Astrocyte (in vitro differentiated cells and primary cell): ENCODE results near the gene GABRG2. TPM values are rescaled to one million over a fixed set of nuclear protein-coding genes. Genes with fewer than 3 reads are reported as not detected.

ENCODE experiments used
- DNase-seq: peaks from one replicate; pipeline ENCODE4 v3.0.0-alpha.2; 2010; ENCODE audit warnings: low read depth
- FAIRE-seq: peaks from 2 replicates; lab custom pipeline; 2011; peaks lifted over from hg19 to GRCh38; lab: Jason Lieb, UNC
- H2AFZ ChIP-seq: 2 replicates; pipeline ENCODE4 v1.6.0; 2012; ENCODE audit warnings: low read depth, low read length, inconsistent platforms
- H3K27ac ChIP-seq: 2 replicates; pipeline ENCODE4 v1.5.1; 2011; ENCODE audit warnings: low read depth, low read length, inconsistent platforms
- H3K27me3 ChIP-seq: 2 replicates; pipeline ENCODE4 v1.6.0; 2011; ENCODE audit warnings: low read length, inconsistent platforms; ENCODE audit not compliant: insufficient read depth
- H3K36me3 ChIP-seq: 2 replicates; pipeline ENCODE4 v1.5.1; 2011; ENCODE audit warnings: low read length, inconsistent platforms; ENCODE audit not compliant: insufficient read depth
- H3K4me1 ChIP-seq: 2 replicates; pipeline ENCODE4 v1.5.1; 2011; ENCODE audit warnings: low read length, inconsistent platforms; ENCODE audit not compliant: insufficient read depth
- H3K4me2 ChIP-seq: 2 replicates; pipeline ENCODE4 v1.6.0; 2012; ENCODE audit warnings: low read length, inconsistent platforms
- H3K4me3 ChIP-seq: 2 replicates; pipeline ENCODE4 v1.5.1; 2011; ENCODE audit warnings: low read depth, mild to moderate bottlenecking, low read length, inconsistent platforms; ENCODE audit not compliant: insufficient read depth
- H3K79me2 ChIP-seq: 2 replicates; pipeline ENCODE4 v1.6.0; 2012; ENCODE audit warnings: mild to moderate bottlenecking, low read length, inconsistent platforms; ENCODE audit not compliant: insufficient read depth
- H3K9ac ChIP-seq: 2 replicates; pipeline ENCODE4 v1.6.0; 2012; ENCODE audit warnings: mild to moderate bottlenecking, low read length, inconsistent platforms
- H3K9me3 ChIP-seq: 2 replicates; pipeline ENCODE4 v1.5.1; 2012; ENCODE audit warnings: low read depth, mild to moderate bottlenecking, low read length, inconsistent platforms; ENCODE audit not compliant: insufficient read depth
- H4K20me1 ChIP-seq: 2 replicates; pipeline ENCODE4 v1.6.0; 2012; ENCODE audit warnings: low read length, inconsistent platforms; ENCODE audit not compliant: insufficient read depth
- H3K27ac Mint-ChIP-seq: one replicate; pipeline ENCODE4 v1.8.0; 2021; ENCODE audit warnings: mild to moderate bottlenecking, mixed read lengths; ENCODE audit not compliant: unreplicated experiment
- H3K27me3 Mint-ChIP-seq: one replicate; pipeline ENCODE4 v1.8.0; 2021; ENCODE audit warnings: low read depth, mixed read lengths; ENCODE audit not compliant: unreplicated experiment
- H3K36me3 Mint-ChIP-seq: one replicate; pipeline ENCODE4 v1.8.0; 2021; ENCODE audit warnings: low read depth, mixed read lengths; ENCODE audit not compliant: unreplicated experiment
- H3K4me1 Mint-ChIP-seq: one replicate; pipeline ENCODE4 v1.8.0; 2021; ENCODE audit warnings: low read depth, mixed read lengths; ENCODE audit not compliant: unreplicated experiment
- H3K4me3 Mint-ChIP-seq: one replicate; pipeline ENCODE4 v1.8.0; 2021; ENCODE audit warnings: mild to moderate bottlenecking, moderate library complexity, mixed read lengths; ENCODE audit not compliant: unreplicated experiment
- H3K9me3 Mint-ChIP-seq: one replicate; pipeline ENCODE4 v1.8.0; 2021; ENCODE audit warnings: mild to moderate bottlenecking, mixed read lengths; ENCODE audit not compliant: unreplicated experiment
- CTCF ChIP-seq: IDR thresholded peaks from 2 replicates; pipeline ENCODE4 v1.5.1; 2011; ENCODE audit warnings: low read depth, mild to moderate bottlenecking, inconsistent platforms, low read length, moderate library complexity; ENCODE audit not compliant: insufficient read depth
- EZH2 ChIP-seq: IDR thresholded peaks from 2 replicates; pipeline ENCODE4 v1.6.1; 2012; ENCODE audit warnings: mild to moderate bottlenecking, low read length, inconsistent platforms; ENCODE audit not compliant: insufficient read depth
- total RNA-seq: library from RNA; stranded (reverse); gene quantifications from 2 replicates; pipeline ENCODE4 v1.2.1, GENCODE V29; 2021

Gene GABRG2
- total RNA-seq, 1 donor from 2014 or later: not detected

DNA sequence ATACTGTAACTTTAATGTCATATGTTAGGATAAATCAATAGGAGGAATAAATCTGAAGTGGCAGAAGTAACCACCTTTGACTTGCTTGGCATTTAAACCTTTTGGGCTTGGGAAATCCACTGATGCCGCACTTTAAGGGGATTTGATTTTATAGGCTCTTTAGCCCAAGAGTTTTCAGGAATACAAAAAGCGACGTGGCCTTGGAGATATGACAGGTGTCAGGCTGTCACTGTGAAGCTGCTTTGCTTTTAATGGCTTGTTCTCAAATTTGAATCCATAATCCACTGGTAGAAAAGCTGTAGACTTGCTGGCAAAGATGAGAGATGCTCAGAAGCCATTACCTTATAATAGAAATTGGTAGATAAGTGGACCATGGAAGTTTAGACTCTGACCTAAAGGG, 71.6 kb downstream of the GABRG2 start:
- Mint-ChIP-seq H3K27ac (no peak overlapping the region), H3K36me3 (no peaks in the 10 kb centered on the region), H3K27me3 (no peaks in the 10 kb centered on the region)

GRCh38 chr5:162154242-162154641, 86.7 kb downstream of the GABRG2 start:
- Histone ChIP-seq H3K9me3 (no peaks in the 10 kb centered on the region), H3K27me3 (no peaks in the 10 kb centered on the region), H3K9ac (no peak overlapping the region), H4K20me1 (no peaks in the 10 kb centered on the region), H3K79me2 (no peaks in the 10 kb centered on the region), H3K27ac (no peak overlapping the region), H3K4me3 (no peak overlapping the region), H3K36me3 (no peaks in the 10 kb centered on the region), H3K4me1 (no peaks in the 10 kb centered on the region), H2AFZ (no peak overlapping the region), H3K4me2 (no peak overlapping the region)
- Mint-ChIP-seq H3K4me1 (no peaks in the 10 kb centered on the region), H3K27me3 (no peaks in the 10 kb centered on the region), H3K36me3 (no peaks in the 10 kb centered on the region), H3K9me3 (no peaks in the 10 kb centered on the region), H3K4me3 (no peak overlapping the region), H3K27ac (no peak overlapping the region)
- FAIRE-seq (no peak), DNase-seq (no peak)
- TF ChIP-seq EZH2 (no peak), CTCF (no peak)

More for the DNA sequence above, 71.6 kb downstream of the GABRG2 start:
- DNase-seq (no peak), FAIRE-seq (no peak)
- no peak for TF ChIP-seq CTCF
- no peak for TF ChIP-seq EZH2
- H3K27ac ChIP-seq: no peak overlapping the region
- peaks cover 4% of the 10 kb centered on the region for H3K4me1 Mint-ChIP-seq
- H3K27me3 ChIP-seq: no peaks in the 10 kb centered on the region
- H3K4me1 ChIP-seq: no peaks in the 10 kb centered on the region
- no peak overlapping the region for H3K4me3 Mint-ChIP-seq
- no peaks in the 10 kb centered on the region for H3K9me3 Mint-ChIP-seq
- H3K79me2 ChIP-seq: no peaks in the 10 kb centered on the region
- H3K36me3 ChIP-seq: no peaks in the 10 kb centered on the region
- H4K20me1 ChIP-seq: no peaks in the 10 kb centered on the region
- H3K4me2 ChIP-seq: no peak overlapping the region
- H3K9me3 ChIP-seq: no peaks in the 10 kb centered on the region
- H3K9ac ChIP-seq: no peak overlapping the region
- no peak overlapping the region for H2AFZ ChIP-seq
- H3K4me3 ChIP-seq: no peak overlapping the region

DNA sequence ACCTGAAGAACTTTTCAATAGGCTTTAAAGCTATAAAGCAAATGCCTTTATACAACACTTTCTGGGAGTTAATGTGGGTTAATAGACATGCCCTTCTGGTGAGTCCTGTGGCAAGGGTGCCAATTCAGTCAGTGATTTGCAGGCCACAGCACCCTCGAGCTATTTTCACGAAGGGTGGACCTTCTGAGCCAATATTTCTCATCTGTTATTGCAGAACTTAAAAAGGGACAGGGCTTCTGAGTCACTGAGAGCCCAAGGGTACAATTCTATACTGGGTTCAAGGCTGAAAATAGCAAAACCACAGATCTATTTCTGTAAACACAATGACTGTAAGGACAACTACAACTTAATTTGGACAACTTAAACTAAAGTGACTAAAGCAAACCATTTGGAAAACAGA, 92.8 kb downstream of the GABRG2 start:
- H3K36me3 ChIP-seq: no peaks in the 10 kb centered on the region
- H3K27ac Mint-ChIP-seq: no peak overlapping the region
- H3K4me3 Mint-ChIP-seq: no peak overlapping the region
- no peaks in the 10 kb centered on the region for H3K4me1 ChIP-seq
- H3K9ac ChIP-seq: no peak overlapping the region
- no peaks in the 10 kb centered on the region for H4K20me1 ChIP-seq
- H3K27ac ChIP-seq: no peak overlapping the region
- H3K9me3 Mint-ChIP-seq: peaks cover 6% of the 10 kb centered on the region
- H3K4me3 ChIP-seq: no peak overlapping the region
- DNase-seq (no peak), FAIRE-seq (no peak)
- H3K4me1 Mint-ChIP-seq: peaks cover 6% of the 10 kb centered on the region
- H2AFZ ChIP-seq: no peak overlapping the region
- TF ChIP-seq CTCF (no peak), EZH2 (no peak)
- no peak overlapping the region for H3K4me2 ChIP-seq
- H3K36me3 Mint-ChIP-seq: no peaks in the 10 kb centered on the region
- H3K27me3 Mint-ChIP-seq: peaks cover 2% of the 10 kb centered on the region
- H3K9me3 ChIP-seq: peaks cover 7% of the 10 kb centered on the region
- H3K79me2 ChIP-seq: no peaks in the 10 kb centered on the region
- no peaks in the 10 kb centered on the region for H3K27me3 ChIP-seq
